Right lobe of liver (tissue), 6 donors: ENCODE results near the gene CLPTM1. TPM values are rescaled to one million over a fixed set of nuclear protein-coding genes. Genes with fewer than 3 reads are reported as not detected.

Experiments used
- ATAC-seq, 4 donors: fragments of 200-7000 bp; cut with Tn5 transposase; one replicate each; pipeline ENCODE4 v1.9.1; 2020; ENCODE audit warnings: mild to moderate bottlenecking in 4 of 4, moderate library complexity in 4 of 4
- DNase-seq, 3 donors: peaks; one replicate each; pipeline ENCODE4 v3.0.0-alpha.2; 2020
- H3K27ac ChIP-seq, 3 donors: fragments of 200-600 bp; one replicate each; pipeline ENCODE4 v1.8.0; 2022
- H3K27me3 ChIP-seq, 2 donors: fragments of 200-600 bp; one replicate each; pipeline ENCODE4 v1.8.0; 2022
- H3K36me3 ChIP-seq, 4 donors: fragments of 200-600 bp; sonication (generic) in 1 of 4; one replicate each; pipeline versions ENCODE4 v1.5.1 to v1.8.0; 2017 to 2022; ENCODE audit warnings: control low read depth in 1 of 4
- H3K4me1 ChIP-seq, 4 donors: fragments of 200-600 bp; sonication (generic) in 1 of 4; one replicate each; pipeline versions ENCODE4 v1.5.1 to v1.8.0; 2017 to 2022; ENCODE audit warnings: control low read depth in 1 of 4
- H3K4me3 ChIP-seq, 3 donors: fragments of 200-600 bp; one replicate each; pipeline ENCODE4 v1.8.0; 2022
- H3K9me3 ChIP-seq, 4 donors: fragments of 200-600 bp; sonication (generic) in 1 of 4; one replicate each; pipeline versions ENCODE4 v1.5.1 to v1.8.0; 2017 to 2022; ENCODE audit warnings: control low read depth in 1 of 4
- POLR2A ChIP-seq: fragments of 450-650 bp; IDR thresholded peaks from one replicate; pipeline ENCODE4 v1.6.1; 2017; ENCODE audit warnings: antibody characterized with exemption, mild to moderate bottlenecking
- WGBS: methylation state at CpG from one replicate; pipeline ENCODE4 v1.1.6; 2018; ENCODE audit warnings: low coverage, low lambda C conversion rate; ENCODE audit not compliant: insufficient coverage; ENCODE audit errors: missing lambda C conversion rate; 5-methylcytosine and 5-hydroxymethylcytosine counted together
- intact Hi-C, 2 donors: fragments of 100-400 bp; cut with DNase I; formaldehyde crosslinking; loops; one replicate each; pipeline versions ENCODE4 v1.11.2 to v1.14.1; 2022
- total RNA-seq, 6 experiments: library from RNA; depleted of rRNA in 2 of 6; stranded (reverse); fragments of >200 nt in 2 of 6; fragmentation: NEBNext Ultra II Directional in 3 of 6; extraction: Animal tissue kit (Norgen Biotek cat#: 25700) in 3 of 6; gene quantifications; one replicate each; pipeline versions ENCODE4 v1.1.0 to v1.2.4, GENCODE V29; 2016 to 2023
- TF ChIP-seq, protein P1 (sequence below), 4 donors: fragments of 200-600 bp in 3 of 4; fragments of 450-650 bp in 1 of 4; IDR thresholded peaks; one replicate each; pipeline versions ENCODE4 v1.5.1 to v1.8.0; 2016 to 2022; ENCODE audit warnings: antibody characterized with exemption in 4 of 4, mild to moderate bottlenecking in 2 of 4
- donor health status: DM: no; HTN: yes; CAD: no.
- donor health status: DM: no; HTN: no; CAD: no.
- donor health status: DM: no; HTN: no; CAD: no.
- donor health status: DM: no; HTN: yes; CAD: no.
- donor health status: DM: no; HTN: yes; CAD: no.

Gene CLPTM1
- total RNA-seq, 6 experiments from 2014 or later, result 78.7 to 90.6 (median 83.9) TPM

DNA sequence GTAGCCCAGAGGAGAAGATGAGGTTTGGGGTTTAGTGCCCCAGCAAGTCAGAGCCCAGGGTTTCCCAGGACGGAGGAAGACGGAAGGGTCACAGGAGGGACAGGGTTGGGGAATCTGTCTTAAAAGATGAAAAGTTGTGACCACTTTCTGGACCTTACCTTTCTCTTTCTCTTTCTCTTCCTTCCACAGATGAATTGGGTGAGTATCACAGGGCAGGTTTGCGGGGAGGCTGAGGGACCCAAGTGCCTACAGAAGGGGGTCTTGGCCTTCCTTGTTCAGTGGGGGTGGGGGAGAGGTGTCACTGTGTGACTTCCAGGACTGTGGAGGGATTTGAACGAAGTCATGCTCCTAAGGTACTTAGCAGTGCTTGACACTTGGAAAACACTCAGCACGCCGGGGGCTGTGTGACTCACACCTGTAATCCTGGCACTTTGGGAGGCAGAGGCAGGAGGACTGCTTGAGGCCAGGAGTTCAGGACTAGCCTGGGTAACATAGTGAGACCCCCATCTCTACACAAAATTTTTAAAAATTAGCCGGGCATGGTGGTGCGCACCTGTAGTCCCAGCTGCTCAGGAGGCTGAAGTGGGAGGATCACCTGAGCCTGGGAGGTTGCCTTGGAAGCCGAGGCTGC, 54.6 kb downstream of the CLPTM1 start:
- 92% methylated on average over 5 of the region's 9 CpGs for WGBS
- intact Hi-C loops, result no loop called here
- H3K4me1 ChIP-seq, result no peaks in the 10 kb centered on the region
- TF ChIP-seq POLR2A, result no peak
- TF ChIP-seq, protein P1, sequence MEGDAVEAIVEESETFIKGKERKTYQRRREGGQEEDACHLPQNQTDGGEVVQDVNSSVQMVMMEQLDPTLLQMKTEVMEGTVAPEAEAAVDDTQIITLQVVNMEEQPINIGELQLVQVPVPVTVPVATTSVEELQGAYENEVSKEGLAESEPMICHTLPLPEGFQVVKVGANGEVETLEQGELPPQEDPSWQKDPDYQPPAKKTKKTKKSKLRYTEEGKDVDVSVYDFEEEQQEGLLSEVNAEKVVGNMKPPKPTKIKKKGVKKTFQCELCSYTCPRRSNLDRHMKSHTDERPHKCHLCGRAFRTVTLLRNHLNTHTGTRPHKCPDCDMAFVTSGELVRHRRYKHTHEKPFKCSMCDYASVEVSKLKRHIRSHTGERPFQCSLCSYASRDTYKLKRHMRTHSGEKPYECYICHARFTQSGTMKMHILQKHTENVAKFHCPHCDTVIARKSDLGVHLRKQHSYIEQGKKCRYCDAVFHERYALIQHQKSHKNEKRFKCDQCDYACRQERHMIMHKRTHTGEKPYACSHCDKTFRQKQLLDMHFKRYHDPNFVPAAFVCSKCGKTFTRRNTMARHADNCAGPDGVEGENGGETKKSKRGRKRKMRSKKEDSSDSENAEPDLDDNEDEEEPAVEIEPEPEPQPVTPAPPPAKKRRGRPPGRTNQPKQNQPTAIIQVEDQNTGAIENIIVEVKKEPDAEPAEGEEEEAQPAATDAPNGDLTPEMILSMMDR (IDR thresholded peaks at IDR 0.05), result no peak
- no peak for DNase-seq
- no peak overlapping the region for H3K27ac ChIP-seq
- no peak overlapping the region for H3K4me3 ChIP-seq
- no peaks in the 10 kb centered on the region for H3K36me3 ChIP-seq
- no peak for ATAC-seq
- H3K27me3 ChIP-seq, result no peaks in the 10 kb centered on the region
- no peaks in the 10 kb centered on the region for H3K9me3 ChIP-seq

DNA sequence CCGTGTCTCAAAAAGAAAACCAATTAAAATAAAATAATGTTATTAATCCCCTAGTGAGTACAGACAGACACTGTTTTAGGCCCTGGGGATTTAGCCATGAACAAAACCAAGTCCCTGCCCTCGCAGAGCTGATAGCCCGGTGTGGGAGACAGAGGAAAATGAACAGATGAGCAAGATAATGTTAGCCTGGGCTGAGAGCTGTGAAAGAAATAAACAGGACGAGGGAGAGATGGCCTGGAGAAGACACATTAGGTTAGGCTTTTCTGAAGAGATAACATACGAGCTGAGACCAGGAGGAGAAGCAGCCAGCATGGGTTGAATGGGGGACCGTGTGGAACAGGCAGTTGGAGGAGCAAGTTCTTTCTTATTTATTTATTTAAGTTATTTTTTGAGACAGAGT, 55.1 kb downstream of the CLPTM1 start:
- intact Hi-C loops, result no loop called here
- Histone ChIP-seq H3K4me1 (no peaks in the 10 kb centered on the region), H3K9me3 (no peaks in the 10 kb centered on the region), H3K4me3 (no peak overlapping the region), H3K36me3 (no peaks in the 10 kb centered on the region), H3K27me3 (no peaks in the 10 kb centered on the region), H3K27ac (no peak overlapping the region)
- no peak for TF ChIP-seq POLR2A
- TF ChIP-seq, protein P1 (IDR thresholded peaks at IDR 0.05), result no peak
- 66% methylated on average over 6 of the region's 6 CpGs for WGBS
- DNase-seq, result no peak
- ATAC-seq, result no peak

DNA sequence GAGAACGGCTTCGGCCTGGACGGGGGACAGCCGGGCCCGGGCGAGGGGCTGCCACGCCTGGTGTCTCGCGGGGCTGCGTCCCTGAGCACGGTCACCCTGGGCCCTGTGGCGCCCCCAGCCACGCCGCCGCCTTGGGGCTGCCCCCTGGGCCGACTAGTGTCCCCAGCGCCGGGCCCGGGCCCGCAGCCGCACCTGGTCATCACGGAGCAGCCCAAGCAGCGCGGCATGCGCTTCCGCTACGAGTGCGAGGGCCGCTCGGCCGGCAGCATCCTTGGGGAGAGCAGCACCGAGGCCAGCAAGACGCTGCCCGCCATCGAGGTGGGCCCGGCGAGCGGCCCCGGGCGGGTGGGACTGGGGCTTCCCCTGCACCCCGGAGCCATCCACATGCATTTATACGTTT, 56.8 kb downstream of the CLPTM1 start:
- intact Hi-C loops, result no loop called here
- H3K4me1 ChIP-seq, result no peaks in the 10 kb centered on the region
- TF ChIP-seq POLR2A, result no peak
- TF ChIP-seq, protein P1 (IDR thresholded peaks at IDR 0.05), result no peak

DNA sequence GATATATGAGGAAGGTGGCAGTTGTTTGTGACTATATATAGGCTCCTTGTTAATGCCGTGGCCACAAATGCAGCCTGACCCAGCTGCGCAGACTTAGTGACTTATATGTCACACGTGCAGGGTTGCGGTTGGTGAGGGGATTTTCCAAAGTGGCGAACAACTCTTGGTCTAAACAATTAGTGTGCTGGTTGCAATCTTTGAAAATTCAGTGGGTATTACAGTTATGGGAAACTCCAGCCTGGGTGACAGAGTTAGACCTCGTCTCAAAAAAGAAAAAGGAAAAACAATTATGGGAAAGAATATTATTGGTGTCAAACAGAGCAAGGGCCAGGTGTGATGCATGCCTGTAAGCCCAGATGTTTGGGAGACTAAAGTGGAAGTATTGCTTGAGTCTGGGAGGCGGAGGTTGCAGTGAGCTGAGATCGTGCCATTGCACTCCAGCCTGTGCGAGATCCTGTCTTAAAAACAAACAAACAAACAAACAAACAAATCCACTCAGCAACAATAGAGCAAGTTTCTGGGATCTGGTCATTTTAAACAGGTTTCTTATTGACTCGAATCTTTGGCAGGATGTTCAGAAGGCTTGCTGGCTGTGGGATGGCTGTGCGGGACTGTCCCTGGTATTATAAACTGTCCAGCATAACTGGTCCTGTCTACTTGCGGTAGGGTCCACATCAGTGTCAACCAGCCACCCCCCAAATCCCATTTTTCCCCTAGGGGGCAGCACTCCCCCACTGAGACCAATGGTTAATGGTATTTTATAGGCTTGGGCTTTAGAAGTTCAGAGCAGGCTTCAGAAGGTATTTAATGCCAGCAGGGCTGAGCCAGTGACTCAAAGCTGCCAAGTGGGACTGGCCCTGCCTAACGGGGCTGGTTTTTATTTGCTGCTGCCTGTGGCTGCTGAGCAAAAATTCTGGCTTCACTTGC, 61.5 kb downstream of the CLPTM1 start:
- intact Hi-C loops, result no loop called here
- Histone ChIP-seq H3K4me1 (peaks cover 0 to 9% (median 3%) of the 10 kb centered on the region in 4 donors), H3K4me3 (no peak overlapping the region), H3K27ac (no peak overlapping the region), H3K9me3 (no peaks in the 10 kb centered on the region), H3K27me3 (no peaks in the 10 kb centered on the region), H3K36me3 (no peaks in the 10 kb centered on the region)
- TF ChIP-seq POLR2A, result no peak
- TF ChIP-seq, protein P1 (IDR thresholded peaks at IDR 0.05), result peak; percentile 61 to 77 (median 71)
- DNase-seq (peak; percentile 42 to 84 (median 70)), ATAC-seq (peak; percentile 89 to 98 (median 94))
- 41% methylated on average over 12 of the region's 13 CpGs for WGBS

More for the DNA sequence above, 56.8 kb downstream of the CLPTM1 start:
- no peak overlapping the region for H3K4me3 ChIP-seq
- no peak overlapping the region for H3K27ac ChIP-seq
- H3K27me3 ChIP-seq, result no peaks in the 10 kb centered on the region
- no CpG with 5 or more reads among the region's 42 CpGs for WGBS
- no peaks in the 10 kb centered on the region for H3K36me3 ChIP-seq
- no peaks in the 10 kb centered on the region for H3K9me3 ChIP-seq
- no peak for ATAC-seq
- no peak for DNase-seq
